PFSK-1 (cell line): ENCODE measurements around the gene NOX5.

Experiments used
- FOXP2 ChIP-seq: optimal IDR thresholded peaks from 2 replicates; pipeline ENCODE3; 2011; ENCODE audit warnings: borderline replicate concordance, control low read depth, inconsistent platforms; ENCODE audit not compliant: insufficient read depth; ENCODE audit errors: extremely low read length, extremely low read depth
- POLR2AphosphoS5 ChIP-seq: IDR thresholded peaks from 2 replicates; pipeline ENCODE4 v1.6.1; 2012; ENCODE audit warnings: low read depth, mild to moderate bottlenecking, control low read depth, low read length, moderate library complexity
- REST ChIP-seq, 2 experiments: IDR thresholded peaks; 2 replicates each; pipeline versions ENCODE4 v1.6.1 to v1.8.0; 2011 to 2012; ENCODE audit warnings: low read depth in 2 of 2, low read length in 2 of 2, control low read depth in 1 of 2, inconsistent platforms in 1 of 2, mild to moderate bottlenecking in 1 of 2, moderate library complexity in 1 of 2; ENCODE audit not compliant: insufficient read depth in 1 of 2
- SIN3A ChIP-seq: IDR thresholded peaks from 2 replicates; pipeline ENCODE4 v1.6.1; 2012; ENCODE audit warnings: mild to moderate bottlenecking, low read length, moderate library complexity, borderline replicate concordance; ENCODE audit not compliant: insufficient read depth
- TAF1 ChIP-seq: IDR thresholded peaks from 2 replicates; pipeline ENCODE4 v1.6.1; 2012; ENCODE audit warnings: low read length, control low read depth, borderline replicate concordance; ENCODE audit not compliant: insufficient read depth

Gene NOX5

GRCh38 chr15:69064649-69065048 is 50.2 kb downstream of the NOX5 start:
- TF ChIP-seq FOXP2, result no peak
- no peak for TF ChIP-seq POLR2AphosphoS5

- no peak for TF ChIP-seq REST (IDR thresholded peaks at IDR 0.05; ENCODE audit: insufficient read depth in 1 of 2, low read depth in 2 of 2, low read length in 2 of 2)
- no peak for TF ChIP-seq SIN3A
- TF ChIP-seq POLR2AphosphoS5, result no peak
- no peak for TF ChIP-seq TAF1
- TF ChIP-seq FOXP2, result no peak
Measured at GRCh38 chr15:69066007-69066995, 51.8 kb downstream of the NOX5 start.

DNA sequence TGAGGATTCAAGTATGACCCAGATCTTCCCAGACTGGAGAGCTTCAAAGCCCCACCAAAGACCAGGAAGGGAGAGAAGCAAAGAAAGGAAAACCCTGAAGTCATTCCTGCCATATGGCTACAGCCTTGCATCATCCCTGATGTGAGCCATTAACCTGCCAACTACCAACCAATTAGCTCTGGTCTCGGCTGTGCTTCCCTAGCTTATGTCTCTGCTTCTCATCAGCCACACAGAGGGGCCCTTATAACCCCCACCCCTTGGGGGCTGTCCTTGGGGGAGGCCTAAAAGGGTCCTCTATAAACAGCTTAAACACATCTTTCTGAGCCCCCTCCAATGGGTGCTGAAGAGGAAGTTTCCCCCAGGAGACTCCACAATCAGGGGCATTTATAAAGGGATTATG is 52.8 kb downstream of the NOX5 start:
- no peak for TF ChIP-seq TAF1
- TF ChIP-seq SIN3A, result no peak
- no peak for TF ChIP-seq FOXP2
- TF ChIP-seq POLR2AphosphoS5, result no peak
- TF ChIP-seq REST (IDR thresholded peaks at IDR 0.05; ENCODE audit: insufficient read depth in 1 of 2, low read depth in 2 of 2, low read length in 2 of 2), result no peak

- no peak for TF ChIP-seq FOXP2
- TF ChIP-seq SIN3A, result no peak
- TF ChIP-seq TAF1, result no peak
- no peak for TF ChIP-seq REST (IDR thresholded peaks at IDR 0.05; ENCODE audit: insufficient read depth in 1 of 2, low read depth in 2 of 2, low read length in 2 of 2)
- no peak for TF ChIP-seq POLR2AphosphoS5
Measured at GRCh38 chr15:69068157-69068556, 53.7 kb downstream of the NOX5 start.

GRCh38 chr15:69069996-69070395 is 55.5 kb downstream of the NOX5 start:
- TF ChIP-seq REST (IDR thresholded peaks at IDR 0.05; ENCODE audit: insufficient read depth in 1 of 2, low read depth in 2 of 2, low read length in 2 of 2) (no peak), FOXP2 (no peak), POLR2AphosphoS5 (no peak), TAF1 (no peak), SIN3A (no peak)
